Skeletal muscle satellite cell (primary cell): ENCODE results near the gene LEF1.

ENCODE experiments used
- H3K27me3 ChIP-seq: 2 replicates; pipeline ENCODE4 v1.7.0; 2013; ENCODE audit warnings: low read length; ENCODE audit not compliant: control insufficient read depth, insufficient read depth
- H3K36me3 ChIP-seq: 2 replicates; pipeline ENCODE4 v1.7.0; 2013; ENCODE audit warnings: mild to moderate bottlenecking, control low read depth, low read length; ENCODE audit not compliant: insufficient read depth
- H3K4me1 ChIP-seq: 2 replicates; pipeline ENCODE4 v1.7.0; 2013; ENCODE audit warnings: low read length; ENCODE audit not compliant: control insufficient read depth, insufficient read depth
- H3K4me2 ChIP-seq: 2 replicates; pipeline ENCODE4 v1.7.0; 2013; ENCODE audit warnings: mild to moderate bottlenecking, low read length
- H3K4me3 ChIP-seq: 2 replicates; pipeline ENCODE4 v1.7.0; 2013; ENCODE audit warnings: low read length
- H3K9ac ChIP-seq: 2 replicates; pipeline ENCODE4 v1.7.0; 2013; ENCODE audit warnings: mild to moderate bottlenecking, low read depth, low read length, moderate library complexity
- H3K9me3 ChIP-seq: replicated peaks from 2 replicates; pipeline ENCODE4 v1.7.0; 2013; ENCODE audit warnings: mild to moderate bottlenecking, control low read depth, low read length

Gene LEF1

DNA sequence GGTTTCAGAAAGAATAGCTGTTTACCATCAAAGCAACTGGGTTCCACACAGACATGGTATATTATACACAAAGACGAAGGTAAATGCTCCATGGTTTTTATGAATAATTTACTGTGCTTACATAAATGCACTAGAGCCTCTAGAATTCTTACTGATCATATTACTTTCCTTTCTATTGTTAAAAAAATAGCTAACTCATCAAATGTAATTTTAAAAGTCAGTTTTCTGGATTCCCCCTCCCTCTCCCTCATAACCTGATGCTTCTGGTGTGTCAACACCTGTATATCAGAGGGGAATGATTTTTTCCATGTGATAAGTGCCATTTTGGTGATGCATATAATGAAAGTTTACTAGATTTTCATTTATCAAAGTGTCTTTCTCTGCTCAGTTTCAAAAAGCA, 31.1 kb upstream of the LEF1 start:
- no peaks in the 10 kb centered on the region for H3K4me1 ChIP-seq
- H3K36me3 ChIP-seq: no peaks in the 10 kb centered on the region
- no peaks in the 10 kb centered on the region for H3K27me3 ChIP-seq
- no peak overlapping the region for H3K4me3 ChIP-seq
- no peaks in the 10 kb centered on the region for H3K9me3 ChIP-seq
- no peak overlapping the region for H3K9ac ChIP-seq
- no peak overlapping the region for H3K4me2 ChIP-seq

DNA sequence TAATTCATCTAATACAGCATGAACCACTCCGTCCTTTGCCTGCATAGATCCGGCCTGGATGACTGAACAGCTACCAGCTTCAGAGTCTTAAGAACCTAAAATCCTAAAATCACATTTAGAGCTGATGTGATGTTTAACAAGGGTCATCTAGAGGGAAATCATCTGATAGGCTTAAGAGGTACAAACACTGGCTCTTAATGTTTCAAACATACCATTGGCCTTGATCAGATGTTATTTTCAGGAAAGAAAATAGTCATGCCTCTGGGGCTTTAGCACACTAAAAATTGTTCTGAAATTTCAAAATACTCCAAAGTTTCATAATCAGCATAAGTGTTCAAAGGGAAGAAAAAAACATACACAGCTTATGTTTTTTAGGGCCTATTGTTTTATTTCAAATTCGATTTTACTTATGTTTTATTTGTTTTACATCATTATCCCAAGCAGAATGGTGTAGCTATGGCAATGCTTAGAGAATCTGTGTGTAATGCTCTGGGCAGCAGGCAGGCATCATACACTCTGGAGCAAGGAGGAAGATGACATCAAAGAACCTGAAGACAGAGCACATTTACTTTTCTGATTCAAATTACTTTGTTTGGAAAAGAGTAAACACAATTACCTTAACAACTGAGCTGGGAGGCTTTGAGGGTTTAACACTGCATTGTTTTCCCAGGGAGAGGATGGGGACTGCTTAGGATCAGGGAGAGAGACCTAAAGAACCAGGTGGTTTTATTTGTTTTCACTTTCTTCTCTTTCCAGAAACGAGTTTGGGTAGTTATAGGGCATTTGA, 25.3 kb upstream of the LEF1 start:
- Histone ChIP-seq H3K9ac (no peak overlapping the region), H3K4me1 (peaks cover 10% of the 10 kb centered on the region), H3K4me2 (no peak overlapping the region), H3K27me3 (peaks cover 4% of the 10 kb centered on the region), H3K36me3 (no peaks in the 10 kb centered on the region), H3K9me3 (no peaks in the 10 kb centered on the region), H3K4me3 (no peak overlapping the region)

DNA sequence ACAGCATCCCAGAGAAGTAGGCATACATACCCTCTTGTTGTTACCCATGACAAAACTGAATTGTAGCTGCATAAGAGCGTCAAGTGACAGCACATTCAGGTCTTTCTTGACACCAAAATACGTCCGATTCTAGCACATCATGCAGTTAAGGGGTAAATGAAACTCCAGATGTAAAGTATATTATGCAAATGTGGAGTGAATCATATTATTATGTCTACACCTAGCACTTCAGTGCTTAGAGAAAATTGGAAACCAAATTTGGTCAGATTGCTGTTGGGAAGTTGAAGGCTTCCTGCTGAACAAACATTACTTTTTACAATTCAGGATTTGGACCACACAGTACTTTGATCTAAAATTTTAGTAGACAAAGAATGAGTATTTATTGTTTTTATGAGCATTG, 24.2 kb upstream of the LEF1 start:
- Histone ChIP-seq H3K9me3 (no peaks in the 10 kb centered on the region), H3K4me3 (no peak overlapping the region), H3K36me3 (no peaks in the 10 kb centered on the region), H3K4me1 (peaks cover 10% of the 10 kb centered on the region), H3K27me3 (peaks cover 4% of the 10 kb centered on the region), H3K4me2 (no peak overlapping the region), H3K9ac (no peak overlapping the region)

DNA sequence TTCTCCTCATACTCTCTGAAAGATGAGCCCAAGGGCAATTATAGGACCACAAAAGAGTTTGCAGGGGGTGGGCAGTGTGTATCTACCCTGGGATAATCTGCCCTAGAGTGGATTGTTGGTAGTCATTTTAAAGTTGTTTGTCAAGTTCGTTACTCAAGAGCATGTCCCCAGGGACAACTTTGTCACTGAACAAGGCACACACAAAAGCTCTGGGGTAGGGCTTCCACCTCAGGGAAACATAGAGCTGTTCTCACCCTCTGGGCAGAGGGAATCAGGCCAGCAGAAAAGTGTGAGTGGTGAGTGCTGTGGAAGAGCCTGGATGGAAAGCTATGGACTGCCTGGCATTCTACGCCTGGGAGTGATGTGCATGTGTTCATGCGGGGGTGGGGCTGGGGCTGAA, 23.3 kb upstream of the LEF1 start:
- Histone ChIP-seq H3K4me3 (no peak overlapping the region), H3K4me2 (no peak overlapping the region), H3K9me3 (no peaks in the 10 kb centered on the region), H3K27me3 (peaks cover 7% of the 10 kb centered on the region), H3K36me3 (no peaks in the 10 kb centered on the region), H3K4me1 (peaks cover 10% of the 10 kb centered on the region), H3K9ac (no peak overlapping the region)

DNA sequence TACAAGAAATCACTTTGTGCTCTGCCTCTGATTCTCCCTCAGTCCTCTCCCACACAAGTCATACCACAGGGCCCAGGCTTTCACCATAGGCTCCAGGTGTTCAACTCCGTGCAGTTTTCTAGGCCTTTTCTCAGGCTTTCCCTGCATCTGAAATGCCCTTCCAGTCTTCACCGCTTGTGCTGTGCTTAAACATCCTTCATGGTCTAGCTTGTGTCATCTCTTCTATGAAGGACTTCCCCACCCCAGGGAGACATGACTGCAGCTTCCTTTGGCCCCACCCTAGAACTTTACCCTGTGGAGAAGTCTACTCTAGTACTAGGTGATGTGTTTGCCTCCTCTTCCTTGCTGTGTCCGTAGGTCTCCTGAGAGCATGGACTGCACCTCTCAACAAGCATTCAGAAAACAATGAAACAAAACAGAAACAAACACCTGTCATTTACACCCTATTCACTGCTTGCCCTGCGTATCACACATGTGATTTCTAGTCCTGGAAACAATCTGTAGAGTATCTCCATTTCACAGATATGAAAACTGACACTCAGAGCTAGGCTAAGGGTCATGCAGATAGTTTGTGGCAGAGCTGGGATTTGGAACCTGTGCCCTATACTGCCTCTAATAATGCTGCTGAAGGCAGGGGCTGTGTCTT, 22.7 kb upstream of the LEF1 start:
- no peak overlapping the region for H3K4me3 ChIP-seq
- no peak overlapping the region for H3K4me2 ChIP-seq
- H3K27me3 ChIP-seq: peaks cover 7% of the 10 kb centered on the region
- H3K9me3 ChIP-seq: no peaks in the 10 kb centered on the region
- H3K36me3 ChIP-seq: no peaks in the 10 kb centered on the region
- H3K9ac ChIP-seq: no peak overlapping the region
- peaks cover 10% of the 10 kb centered on the region for H3K4me1 ChIP-seq

DNA sequence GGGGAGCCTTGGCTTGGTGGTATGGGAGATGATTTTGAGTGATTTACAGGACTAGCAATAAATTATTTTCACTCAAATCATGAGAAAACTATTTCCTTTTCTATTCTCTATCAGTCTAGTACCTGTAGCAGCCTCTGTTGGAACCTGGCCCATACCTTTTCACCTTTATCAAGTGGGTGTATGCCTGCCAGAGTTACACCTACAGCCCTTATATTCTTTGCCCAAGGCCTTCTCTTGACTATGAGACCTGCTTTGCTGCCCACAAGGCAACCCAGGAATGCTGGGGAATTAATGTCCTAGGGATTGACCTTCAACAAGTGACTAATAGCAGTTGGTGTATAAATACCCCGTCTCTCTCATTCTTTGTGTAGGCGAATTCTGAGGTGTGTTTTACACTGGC, 20.0 kb upstream of the LEF1 start:
- peaks cover 4% of the 10 kb centered on the region for H3K4me1 ChIP-seq
- H3K9ac ChIP-seq: no peak overlapping the region
- H3K27me3 ChIP-seq: peaks cover 10% of the 10 kb centered on the region
- no peaks in the 10 kb centered on the region for H3K36me3 ChIP-seq
- no peaks in the 10 kb centered on the region for H3K9me3 ChIP-seq
- no peak overlapping the region for H3K4me2 ChIP-seq
- no peak overlapping the region for H3K4me3 ChIP-seq

DNA sequence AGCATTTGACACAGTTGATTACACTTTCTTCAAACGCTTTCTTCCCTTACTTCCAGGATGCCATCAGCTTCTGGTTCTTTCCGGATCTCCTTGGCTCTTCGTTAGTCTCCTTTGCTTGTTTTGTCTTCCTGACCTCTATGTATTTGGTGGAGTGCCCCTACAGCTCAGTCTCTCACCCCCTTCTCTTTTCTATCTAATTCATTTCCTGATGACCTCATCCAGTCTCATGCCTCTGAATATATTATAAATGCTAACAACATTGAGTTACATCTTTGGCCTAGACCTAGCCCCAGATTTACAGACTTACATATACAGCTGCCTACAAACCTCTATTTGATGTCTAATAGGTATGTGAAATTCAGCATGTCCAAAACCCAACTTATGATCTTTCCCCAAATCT, 16.5 kb upstream of the LEF1 start:
- Histone ChIP-seq H3K9me3 (no peaks in the 10 kb centered on the region), H3K36me3 (no peaks in the 10 kb centered on the region), H3K9ac (no peak overlapping the region), H3K4me1 (no peaks in the 10 kb centered on the region), H3K4me2 (no peak overlapping the region), H3K4me3 (no peak overlapping the region), H3K27me3 (peaks cover 21% of the 10 kb centered on the region)

DNA sequence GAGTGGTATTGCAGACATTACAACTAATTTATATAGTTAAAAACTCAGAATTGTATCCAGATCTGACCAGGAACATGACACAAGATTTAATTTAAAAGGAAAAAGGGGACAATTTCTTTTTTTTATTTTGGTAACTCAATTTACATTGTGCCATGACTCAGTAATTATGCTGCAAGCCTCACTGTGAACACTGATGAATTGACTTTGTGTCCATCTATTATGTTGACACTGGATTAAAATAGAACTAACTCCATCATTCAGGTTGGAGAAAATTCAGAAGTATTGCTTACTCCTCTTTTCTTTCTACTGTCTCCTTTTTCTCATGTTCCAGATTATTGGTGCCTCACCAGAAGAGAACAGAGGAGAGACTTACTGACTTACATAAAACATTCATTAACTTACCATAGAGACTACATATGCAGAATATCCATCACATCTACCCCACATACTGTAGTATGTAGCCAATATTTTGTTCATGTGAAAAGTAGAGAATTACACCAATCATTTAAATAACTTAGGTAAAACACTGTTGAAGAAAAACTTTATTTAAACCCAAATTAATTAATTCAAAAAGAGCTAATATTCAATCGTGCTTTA, 15.8 kb upstream of the LEF1 start:
- no peaks in the 10 kb centered on the region for H3K4me1 ChIP-seq
- no peak overlapping the region for H3K9ac ChIP-seq
- no peaks in the 10 kb centered on the region for H3K9me3 ChIP-seq
- H3K36me3 ChIP-seq: no peaks in the 10 kb centered on the region
- H3K27me3 ChIP-seq: peaks cover 17% of the 10 kb centered on the region
- no peak overlapping the region for H3K4me2 ChIP-seq
- no peak overlapping the region for H3K4me3 ChIP-seq

DNA sequence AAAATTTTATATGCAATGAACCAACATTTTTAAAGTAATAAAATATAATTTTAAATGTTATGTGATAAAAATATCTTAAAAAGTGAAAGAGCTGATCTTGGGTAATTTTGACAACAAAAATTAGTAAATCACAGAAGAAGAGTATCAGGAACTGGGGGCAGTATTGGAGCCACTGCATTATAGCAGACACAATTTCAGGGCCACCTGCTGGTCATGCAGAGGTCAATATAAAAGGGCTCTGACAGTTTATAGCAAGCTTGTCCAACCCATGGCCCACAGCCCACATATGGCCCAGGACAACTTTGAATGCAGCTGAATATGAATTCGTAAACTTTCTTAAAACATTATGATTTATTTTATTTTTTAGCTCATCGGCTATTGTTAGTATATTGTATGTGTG, 13.0 kb upstream of the LEF1 start:
- Histone ChIP-seq H3K4me3 (no peak overlapping the region), H3K4me1 (no peaks in the 10 kb centered on the region), H3K36me3 (no peaks in the 10 kb centered on the region), H3K4me2 (no peak overlapping the region), H3K27me3 (peaks cover 14% of the 10 kb centered on the region), H3K9ac (no peak overlapping the region), H3K9me3 (no peaks in the 10 kb centered on the region)

DNA sequence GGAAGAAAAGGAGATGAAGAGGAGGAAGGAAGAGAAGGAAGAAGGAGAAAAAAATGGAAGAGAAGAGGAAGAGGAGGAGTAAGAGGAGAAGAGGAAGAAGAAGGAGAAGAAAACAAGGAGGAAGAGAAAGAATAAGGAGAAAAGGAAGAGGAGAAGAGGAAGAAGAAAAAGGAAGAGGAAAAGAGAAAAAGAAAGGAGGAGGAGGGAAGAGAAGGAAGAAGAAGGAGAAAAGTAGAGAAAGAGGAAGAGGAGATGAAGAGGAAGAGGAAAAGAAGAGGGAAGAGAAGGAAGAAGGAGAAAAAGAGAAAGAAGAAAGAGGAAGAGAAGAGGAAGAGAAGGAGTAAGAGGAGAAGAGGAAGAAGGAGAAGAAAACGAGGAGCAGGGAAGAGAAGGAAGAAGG, 11.8 kb upstream of the LEF1 start:
- Histone ChIP-seq H3K9me3 (no peaks in the 10 kb centered on the region), H3K9ac (no peak overlapping the region), H3K4me3 (no peak overlapping the region), H3K4me1 (no peaks in the 10 kb centered on the region), H3K27me3 (peaks cover 14% of the 10 kb centered on the region), H3K4me2 (no peak overlapping the region), H3K36me3 (no peaks in the 10 kb centered on the region)

DNA sequence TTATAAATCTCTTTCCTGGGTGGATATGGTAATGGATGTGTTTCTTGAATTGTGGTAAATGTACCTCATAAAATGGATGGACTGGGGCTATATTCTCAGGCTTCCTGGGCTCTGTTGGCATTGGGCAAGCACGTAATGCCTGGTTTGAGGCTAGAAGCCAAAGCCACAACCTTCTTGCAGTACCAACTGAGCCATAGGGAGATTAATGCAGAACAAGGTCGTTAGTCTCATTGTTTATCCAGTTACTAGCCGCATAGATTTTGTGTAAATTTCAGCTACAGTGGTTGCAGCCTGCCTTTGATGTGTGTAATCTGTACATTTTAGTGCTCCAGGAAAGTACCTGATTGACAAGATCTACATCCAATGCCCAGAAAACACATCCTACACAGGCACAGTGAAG, 7.2 kb upstream of the LEF1 start:
- H3K36me3 ChIP-seq: no peaks in the 10 kb centered on the region
- no peak overlapping the region for H3K4me3 ChIP-seq
- no peak overlapping the region for H3K4me2 ChIP-seq
- H3K9ac ChIP-seq: no peak overlapping the region
- H3K27me3 ChIP-seq: peaks cover 33% of the 10 kb centered on the region
- H3K4me1 ChIP-seq: peaks cover 4% of the 10 kb centered on the region
- no peaks in the 10 kb centered on the region for H3K9me3 ChIP-seq

DNA sequence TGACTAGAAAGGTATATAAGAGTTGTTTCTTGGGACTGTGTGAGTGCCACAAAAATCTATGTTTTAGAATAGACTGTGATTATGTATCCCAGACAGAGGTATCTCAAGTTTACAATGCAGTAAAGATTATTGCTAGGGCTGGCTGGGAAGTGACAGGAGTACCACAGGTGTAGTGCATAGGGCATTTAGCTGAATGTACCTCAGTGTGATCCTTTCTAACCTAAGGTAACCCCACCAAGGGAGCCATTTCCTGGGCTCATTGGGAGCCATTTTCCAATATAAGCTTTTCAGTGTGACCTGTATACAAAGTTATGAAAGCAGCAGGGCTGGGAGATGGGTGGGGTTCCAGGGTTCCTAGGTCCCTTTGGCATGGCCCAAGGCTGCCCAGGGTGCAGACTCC, 6.1 kb upstream of the LEF1 start:
- no peaks in the 10 kb centered on the region for H3K9me3 ChIP-seq
- H3K4me1 ChIP-seq: peaks cover 4% of the 10 kb centered on the region
- H3K4me3 ChIP-seq: no peak overlapping the region
- H3K36me3 ChIP-seq: no peaks in the 10 kb centered on the region
- H3K4me2 ChIP-seq: no peak overlapping the region
- peaks cover 44% of the 10 kb centered on the region for H3K27me3 ChIP-seq
- no peak overlapping the region for H3K9ac ChIP-seq
